GM19468 (cell line): ENCODE results near the gene LMBRD2.
"Not testable (repeated sequence)": the region's sequence is repeated elsewhere in the genome, so short reads cannot be mapped to it uniquely, and the experiment has no call there.

Source experiments
- ATAC-seq: cut with Tn5 transposase; IDR thresholded peaks from one replicate; pipeline ENCODE4 v1.9.1; 2021; ENCODE audit warnings: mild to moderate bottlenecking, moderate library complexity, moderate number of reproducible peaks; ENCODE audit not compliant: unreplicated experiment; ENCODE audit errors: extremely low read depth

The LMBRD2 gene

DNA sequence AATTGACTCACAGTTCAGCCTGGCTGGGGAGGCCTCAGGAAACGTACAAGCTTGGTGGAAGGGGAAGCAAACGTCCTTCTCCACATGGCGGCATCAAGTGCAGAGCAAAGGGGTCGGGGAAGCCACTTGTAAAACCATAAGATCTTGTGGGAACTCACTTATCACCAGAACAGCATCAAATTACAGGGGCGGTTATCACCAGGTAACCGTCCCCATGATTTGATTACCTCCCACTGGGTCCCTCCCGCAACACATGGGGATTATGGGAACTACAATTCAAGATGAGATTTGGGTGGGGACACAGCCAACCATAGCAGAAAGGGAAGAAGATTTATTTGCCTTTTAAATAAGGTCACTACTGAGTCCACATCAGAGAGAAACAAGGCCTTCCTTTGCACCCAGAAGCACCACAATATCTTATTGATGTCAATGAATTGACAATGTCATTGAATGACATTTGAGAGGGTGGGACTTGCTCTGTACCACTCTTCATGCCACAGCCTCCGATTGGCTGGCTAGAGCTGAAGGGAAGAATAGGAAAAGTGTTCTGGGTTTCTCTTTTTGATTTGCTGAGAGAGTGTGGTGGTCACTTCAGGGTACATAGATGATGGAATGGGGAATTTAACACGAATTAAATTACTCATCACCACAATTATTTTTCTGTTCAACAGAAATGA lies 11.3 kb upstream of the LMBRD2 start:
- no peak for ATAC-seq

GRCh38 chr5:36161361-36161760 lies 9.7 kb upstream of the LMBRD2 start:
- no peak for ATAC-seq

DNA sequence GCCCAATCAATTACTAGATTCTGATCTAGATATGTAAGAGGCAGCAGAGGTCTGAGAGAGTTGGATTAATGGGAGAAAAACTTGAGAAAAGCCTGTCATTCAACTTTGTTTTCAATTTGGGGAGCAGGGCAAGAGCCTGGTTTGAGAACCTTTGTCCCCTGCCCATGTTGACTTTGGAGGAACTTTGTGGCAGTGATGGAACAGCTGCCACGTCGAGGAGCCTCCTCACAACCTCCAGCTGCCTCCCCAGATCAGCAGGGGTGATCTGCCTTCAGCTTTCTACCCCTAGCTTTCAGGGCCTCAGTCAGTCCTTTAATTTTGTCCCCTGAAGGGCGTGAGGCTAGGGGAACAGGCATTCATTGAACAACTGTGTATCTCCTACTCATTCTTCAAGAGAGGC lies 8.9 kb upstream of the LMBRD2 start:
- no peak for ATAC-seq

GRCh38 chr5:36158144-36158543 lies 6.5 kb upstream of the LMBRD2 start:
- ATAC-seq, result no peak

- ATAC-seq, result no peak
These were observed 4.9 kb upstream of the LMBRD2 start for GRCh38 chr5:36156619-36157018.

DNA sequence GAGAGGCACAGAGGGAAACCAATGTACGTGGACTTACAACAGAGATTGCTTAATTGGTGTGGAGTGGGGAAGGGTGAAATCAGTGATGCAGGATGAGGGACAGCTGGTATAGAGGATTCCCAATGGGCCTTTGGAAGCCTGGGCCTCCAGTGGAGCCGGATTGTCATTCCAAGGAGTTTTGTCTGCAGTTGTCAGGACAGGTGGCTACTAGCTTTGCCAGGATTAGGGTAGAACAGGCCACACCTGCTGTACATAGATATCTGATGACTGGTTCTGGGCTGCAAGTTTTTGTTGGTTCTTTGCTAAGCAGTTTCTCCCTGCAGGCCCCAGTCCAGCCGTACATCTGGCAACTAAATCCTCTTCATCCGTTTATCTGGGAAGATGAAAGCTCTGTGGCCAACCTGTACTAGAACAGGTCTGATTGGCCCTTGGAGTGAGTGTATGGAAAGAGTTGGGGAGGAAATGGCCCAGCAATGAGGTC lies 4.5 kb upstream of the LMBRD2 start:
- ATAC-seq, result no peak

DNA sequence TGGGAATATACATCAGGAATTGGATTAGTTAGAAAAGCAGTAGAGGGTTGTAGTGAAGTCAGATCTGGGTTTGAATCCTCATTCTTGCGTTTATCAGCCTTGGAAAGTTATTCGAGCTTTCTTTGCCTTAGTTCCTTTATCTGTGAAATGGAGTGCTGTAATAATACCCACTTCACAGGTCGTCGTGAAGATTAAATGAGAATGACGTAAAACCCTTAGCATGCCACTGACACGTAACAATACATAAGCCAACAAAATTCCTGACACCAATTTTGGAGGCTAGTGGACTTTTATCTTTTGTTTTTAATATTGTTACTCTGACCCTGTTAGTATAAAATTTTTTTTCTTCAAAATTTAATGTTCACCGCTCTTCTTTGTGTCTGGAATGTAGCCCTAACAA lies 3.6 kb upstream of the LMBRD2 start:
- ATAC-seq, result no peak

DNA sequence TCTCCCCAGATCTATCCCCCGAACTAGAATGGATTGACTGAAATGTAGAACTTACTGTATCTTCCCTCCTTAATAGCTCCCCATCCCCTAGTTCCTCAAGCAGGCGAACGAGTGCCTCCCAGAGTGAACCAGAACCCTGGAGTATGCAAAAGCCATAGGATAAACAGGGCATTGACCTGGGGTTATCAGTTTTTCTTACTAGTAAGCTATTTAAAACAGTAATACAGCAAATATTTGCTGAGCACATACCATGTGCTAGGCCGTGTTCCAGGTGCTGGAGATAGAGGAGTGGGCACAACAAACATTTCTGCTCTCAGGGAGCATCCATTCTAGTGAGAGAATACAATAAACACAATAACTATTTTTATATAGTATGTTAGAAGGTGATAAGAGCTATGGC lies 2.0 kb upstream of the LMBRD2 start:
- no peak for ATAC-seq

GRCh38 chr5:36153298-36153677 lies 1.6 kb upstream of the LMBRD2 start:
- no peak for ATAC-seq

DNA sequence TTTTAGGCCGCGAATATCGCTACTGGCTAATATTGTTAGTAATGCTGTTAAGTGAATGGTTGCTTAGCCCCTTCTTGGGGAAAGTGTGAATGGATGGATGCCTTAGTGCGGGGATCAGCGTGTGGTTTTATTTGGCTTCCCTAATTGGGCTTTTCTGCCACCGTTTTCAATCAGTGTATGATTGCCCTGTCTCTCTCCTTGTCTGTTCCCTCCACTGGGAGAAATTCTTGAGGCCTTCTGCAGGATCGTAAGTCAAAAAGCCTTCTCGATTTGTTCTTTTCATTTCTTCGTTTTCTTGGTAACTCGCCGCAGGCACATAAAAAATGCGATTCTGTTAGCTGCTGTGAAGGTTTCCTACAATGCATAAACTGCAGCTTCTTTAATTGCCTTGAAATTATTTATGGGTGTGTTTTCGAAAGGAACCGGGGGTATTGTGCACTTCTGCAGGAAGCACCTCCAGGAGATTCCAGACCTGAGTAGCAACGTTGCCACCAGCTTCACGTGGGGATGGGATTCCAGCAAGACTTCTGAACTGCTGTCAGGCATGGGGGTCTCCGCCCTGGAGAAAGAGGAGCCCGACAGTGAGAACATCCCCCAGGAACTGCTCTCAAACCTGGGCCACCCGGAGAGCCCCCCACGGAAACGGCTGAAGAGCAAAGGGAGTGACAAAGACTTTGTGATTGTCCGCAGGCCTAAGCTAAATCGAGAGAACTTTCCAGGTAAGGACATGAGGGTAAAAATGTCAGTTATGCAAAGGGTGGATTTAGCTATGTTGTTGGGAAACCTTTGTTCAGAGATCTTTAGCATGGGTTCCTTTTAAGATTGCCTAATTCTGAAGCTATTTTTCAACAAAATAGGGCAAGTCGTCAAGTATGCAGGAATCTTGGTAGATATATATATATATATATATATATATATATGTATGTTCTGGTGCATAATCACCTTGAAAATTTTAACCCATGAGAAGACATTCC lies 924 bp upstream of the LMBRD2 start:
- no peak for ATAC-seq

GRCh38 chr5:36150676-36151433 lies 832 bp downstream of the LMBRD2 start:
- ATAC-seq, result no peak

DNA sequence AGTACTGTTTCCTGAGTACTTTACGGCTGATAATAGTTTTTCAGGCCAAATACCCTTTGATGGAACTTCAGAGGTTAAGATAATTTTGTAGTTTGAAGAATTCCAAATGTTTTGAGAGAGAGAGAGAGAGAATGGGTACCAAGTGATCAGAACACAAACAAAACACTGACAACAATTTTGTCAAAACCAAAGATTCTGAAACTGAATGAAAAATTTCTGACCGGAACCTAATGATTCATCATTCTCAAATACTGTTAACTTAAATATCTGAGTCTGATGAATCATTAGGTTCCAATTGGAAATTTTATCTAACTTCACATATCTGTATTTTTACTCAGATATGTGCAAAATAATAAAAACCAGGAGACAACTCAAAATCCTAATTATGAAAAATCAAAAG lies 4.0 kb downstream of the LMBRD2 start:
- no peak for ATAC-seq

DNA sequence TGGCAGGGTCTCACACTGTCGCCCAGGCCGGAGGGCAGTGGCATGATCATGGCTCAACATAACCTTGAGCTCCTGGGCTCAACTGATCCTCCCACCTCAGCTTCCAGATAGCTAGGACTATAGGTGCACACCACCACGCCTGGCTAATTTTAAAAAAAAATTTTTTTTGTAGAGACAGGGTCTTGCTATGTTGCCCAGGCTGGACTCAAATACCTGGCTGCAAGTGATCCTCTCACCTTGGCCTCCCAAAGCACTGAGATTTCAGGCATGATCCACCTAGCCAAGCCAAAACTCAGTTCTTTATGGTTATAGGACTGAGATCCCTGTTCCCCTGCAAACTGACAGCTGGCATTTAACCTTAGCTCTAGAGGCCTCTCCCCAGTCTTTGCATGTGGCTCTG lies 5.3 kb downstream of the LMBRD2 start:
- no peak for ATAC-seq

DNA sequence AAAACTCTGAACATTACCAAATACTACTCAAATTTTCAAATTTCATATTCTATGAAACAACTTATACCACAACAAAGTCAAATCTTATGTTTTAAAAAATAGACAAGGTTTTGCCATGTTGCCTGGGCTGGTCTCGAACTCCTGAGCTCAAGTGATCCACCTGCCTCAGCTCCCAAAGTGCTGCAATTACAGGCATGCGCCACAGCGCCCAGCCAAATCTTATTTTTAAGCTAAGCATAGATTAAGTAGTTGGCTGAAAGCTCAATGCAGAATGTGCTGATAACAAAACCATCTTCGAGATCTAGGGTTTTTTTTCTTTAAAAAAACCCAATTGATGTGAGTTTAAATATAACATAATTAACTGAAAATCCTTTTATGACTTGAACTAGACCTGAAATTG lies 6.4 kb downstream of the LMBRD2 start:
- ATAC-seq, result no peak

DNA sequence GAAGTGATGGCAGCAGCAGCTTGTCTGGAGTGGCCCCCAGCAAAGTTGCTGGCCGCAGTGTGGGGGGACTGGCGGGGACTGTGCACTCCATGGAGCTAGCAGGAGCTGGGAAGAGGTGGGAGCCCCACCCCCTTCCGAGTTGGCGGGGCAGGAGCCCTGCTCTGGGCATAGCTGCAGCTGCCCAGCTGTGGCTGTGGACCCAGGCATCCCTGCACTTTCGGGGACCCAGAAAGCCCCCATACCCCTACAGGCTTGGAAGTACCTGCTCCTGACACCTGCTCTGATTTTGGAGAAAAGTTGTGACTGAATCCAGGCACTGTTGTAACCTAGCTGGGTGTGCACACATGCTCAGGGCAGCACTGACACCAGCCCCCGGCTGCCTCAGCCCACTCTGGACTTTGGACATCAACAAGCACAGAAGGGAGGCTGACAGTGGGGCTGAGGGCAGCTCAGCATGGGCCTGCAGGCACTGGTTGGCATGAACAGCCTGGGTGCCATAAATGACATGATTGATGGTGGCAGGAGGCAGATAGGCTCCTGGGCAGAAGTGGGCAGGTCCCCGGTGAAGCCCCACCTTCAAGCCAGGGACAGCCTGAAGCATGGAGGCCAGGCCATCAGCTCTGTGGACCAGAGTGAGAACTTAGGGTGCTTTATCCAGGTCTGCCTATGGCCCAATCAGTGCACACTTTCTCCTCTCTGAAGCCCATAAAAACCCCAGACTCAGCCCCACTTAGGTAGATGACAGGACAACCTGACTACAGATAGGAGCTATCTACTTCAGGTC lies 12.6 kb downstream of the LMBRD2 start:
- ATAC-seq, result no peak

DNA sequence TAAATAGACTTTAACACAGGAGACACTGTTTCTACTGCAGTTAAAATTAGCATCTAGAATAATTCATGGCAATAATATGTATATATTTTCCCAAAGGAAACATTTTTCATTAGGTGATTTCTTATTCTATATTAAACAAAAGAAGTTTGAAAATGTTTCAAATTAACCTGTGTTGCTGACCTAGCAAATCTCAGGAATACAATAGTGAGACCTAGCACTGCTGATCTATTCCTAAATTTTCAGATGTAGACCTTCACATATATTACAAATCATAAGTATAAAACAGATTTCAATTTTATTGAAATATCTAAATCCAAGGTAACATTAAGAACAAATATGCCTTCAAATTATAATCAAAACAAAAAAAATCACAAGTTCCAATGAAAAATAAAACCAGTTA lies 15.1 kb downstream of the LMBRD2 start:
- ATAC-seq, result no peak

DNA sequence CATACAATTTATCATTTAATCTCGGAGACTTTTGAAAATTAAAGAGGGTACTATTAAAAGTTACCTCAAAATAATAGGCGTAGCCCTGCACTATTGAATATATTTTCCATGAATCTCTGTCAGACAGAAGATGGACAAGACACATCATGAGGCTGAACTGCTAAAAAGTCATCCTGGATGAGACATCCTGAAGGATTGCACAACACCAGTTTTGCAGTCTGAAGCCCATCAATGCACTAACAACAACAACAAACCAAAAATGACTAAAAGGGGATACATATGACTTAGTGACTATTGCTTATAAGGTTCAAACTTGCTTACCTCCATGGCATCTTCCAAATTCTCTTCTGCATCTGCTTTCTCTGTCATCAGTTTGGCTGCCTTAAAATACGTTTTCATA lies 15.7 kb downstream of the LMBRD2 start:
- no peak for ATAC-seq

DNA sequence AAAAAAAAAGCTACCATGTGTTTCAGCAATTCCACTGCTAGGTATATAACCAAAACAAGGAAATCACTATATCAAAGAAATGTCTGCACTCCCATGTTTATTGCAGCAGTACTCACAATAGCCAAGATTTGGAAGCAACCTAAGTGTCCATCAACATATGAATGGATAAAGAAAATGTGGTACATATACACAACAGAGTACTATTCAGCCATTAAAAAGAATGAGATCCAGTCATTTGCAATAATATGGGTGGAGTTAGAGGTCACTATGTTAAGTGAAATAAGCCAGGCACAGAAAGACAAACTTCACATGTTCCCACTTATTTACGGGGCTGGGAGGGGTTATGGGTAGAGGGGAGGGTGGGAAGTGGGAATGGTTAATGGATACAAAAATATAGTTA lies 18.7 kb downstream of the LMBRD2 start:
- not testable (repeated sequence) for ATAC-seq

GRCh38 chr5:36129666-36130065 lies 22.0 kb downstream of the LMBRD2 start:
- ATAC-seq, result not testable (repeated sequence)

DNA sequence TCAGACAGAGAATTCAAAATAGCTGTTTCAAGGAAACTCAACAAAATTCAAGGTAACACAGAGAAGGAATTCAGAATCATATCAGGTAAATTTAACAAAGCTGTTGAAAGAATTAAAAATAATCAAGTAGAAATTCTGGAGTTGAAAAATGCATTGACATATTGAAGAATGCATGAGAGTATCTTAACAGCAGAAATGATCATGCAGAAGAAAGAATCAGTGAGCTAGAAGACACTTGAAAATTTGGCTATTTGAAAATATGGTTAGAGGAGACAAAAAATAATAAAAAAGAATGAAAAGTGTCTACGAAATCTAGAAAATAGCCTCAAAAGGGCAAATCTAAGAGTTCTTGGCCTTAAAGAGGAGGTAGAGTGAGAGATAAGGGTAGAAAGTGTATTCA lies 22.9 kb downstream of the LMBRD2 start:
- ATAC-seq, result no peak
